ENCODE results near the gene CD68. TPM values are rescaled to one million over a fixed set of nuclear protein-coding genes. Genes with fewer than 3 reads are reported as not detected.

CD68 gene
- total RNA-seq, 6 experiments from 2014 or later: 46.6 to 71.7 (median 68.5) TPM

DNA sequence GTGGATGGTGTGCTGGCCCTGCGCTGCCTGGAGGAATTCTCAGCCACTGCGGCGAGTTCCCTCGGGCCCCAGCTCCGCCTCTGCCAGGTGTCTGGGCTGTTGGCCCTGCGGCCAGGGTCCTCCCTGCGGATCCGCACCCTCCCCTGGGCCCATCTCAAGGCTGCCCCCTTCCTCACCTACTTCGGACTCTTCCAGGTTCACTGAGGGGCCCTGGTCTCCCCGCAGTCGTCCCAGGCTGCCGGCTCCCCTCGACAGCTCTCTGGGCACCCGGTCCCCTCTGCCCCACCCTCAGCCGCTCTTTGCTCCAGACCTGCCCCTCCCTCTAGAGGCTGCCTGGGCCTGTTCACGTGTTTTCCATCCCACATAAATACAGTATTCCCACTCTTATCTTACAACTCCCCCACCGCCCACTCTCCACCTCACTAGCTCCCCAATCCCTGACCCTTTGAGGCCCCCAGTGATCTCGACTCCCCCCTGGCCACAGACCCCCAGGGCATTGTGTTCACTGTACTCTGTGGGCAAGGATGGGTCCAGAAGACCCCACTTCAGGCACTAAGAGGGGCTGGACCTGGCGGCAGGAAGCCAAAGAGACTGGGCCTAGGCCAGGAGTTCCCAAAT lies 22.2 kb upstream of the CD68 start:
- no peak for DNase-seq
- Mint-ChIP-seq H3K9me3 (no peaks in the 10 kb centered on the region), H3K27me3 (ENCODE audit: insufficient read depth) (peaks cover 8% of the 10 kb centered on the region), H3K4me3 (no peak overlapping the region), H3K4me1 (ENCODE audit: low read depth) (peaks cover 29% of the 10 kb centered on the region), H3K36me3 (ENCODE audit: low read depth) (peaks cover under 1% of the 10 kb centered on the region; the same call in 1 of the 2 replicates), H3K27ac (no peak overlapping the region; the same call in 1 of the 2 replicates)
- TF ChIP-seq, protein P1, sequence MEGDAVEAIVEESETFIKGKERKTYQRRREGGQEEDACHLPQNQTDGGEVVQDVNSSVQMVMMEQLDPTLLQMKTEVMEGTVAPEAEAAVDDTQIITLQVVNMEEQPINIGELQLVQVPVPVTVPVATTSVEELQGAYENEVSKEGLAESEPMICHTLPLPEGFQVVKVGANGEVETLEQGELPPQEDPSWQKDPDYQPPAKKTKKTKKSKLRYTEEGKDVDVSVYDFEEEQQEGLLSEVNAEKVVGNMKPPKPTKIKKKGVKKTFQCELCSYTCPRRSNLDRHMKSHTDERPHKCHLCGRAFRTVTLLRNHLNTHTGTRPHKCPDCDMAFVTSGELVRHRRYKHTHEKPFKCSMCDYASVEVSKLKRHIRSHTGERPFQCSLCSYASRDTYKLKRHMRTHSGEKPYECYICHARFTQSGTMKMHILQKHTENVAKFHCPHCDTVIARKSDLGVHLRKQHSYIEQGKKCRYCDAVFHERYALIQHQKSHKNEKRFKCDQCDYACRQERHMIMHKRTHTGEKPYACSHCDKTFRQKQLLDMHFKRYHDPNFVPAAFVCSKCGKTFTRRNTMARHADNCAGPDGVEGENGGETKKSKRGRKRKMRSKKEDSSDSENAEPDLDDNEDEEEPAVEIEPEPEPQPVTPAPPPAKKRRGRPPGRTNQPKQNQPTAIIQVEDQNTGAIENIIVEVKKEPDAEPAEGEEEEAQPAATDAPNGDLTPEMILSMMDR (IDR thresholded peaks at IDR 0.05): no peak

DNA sequence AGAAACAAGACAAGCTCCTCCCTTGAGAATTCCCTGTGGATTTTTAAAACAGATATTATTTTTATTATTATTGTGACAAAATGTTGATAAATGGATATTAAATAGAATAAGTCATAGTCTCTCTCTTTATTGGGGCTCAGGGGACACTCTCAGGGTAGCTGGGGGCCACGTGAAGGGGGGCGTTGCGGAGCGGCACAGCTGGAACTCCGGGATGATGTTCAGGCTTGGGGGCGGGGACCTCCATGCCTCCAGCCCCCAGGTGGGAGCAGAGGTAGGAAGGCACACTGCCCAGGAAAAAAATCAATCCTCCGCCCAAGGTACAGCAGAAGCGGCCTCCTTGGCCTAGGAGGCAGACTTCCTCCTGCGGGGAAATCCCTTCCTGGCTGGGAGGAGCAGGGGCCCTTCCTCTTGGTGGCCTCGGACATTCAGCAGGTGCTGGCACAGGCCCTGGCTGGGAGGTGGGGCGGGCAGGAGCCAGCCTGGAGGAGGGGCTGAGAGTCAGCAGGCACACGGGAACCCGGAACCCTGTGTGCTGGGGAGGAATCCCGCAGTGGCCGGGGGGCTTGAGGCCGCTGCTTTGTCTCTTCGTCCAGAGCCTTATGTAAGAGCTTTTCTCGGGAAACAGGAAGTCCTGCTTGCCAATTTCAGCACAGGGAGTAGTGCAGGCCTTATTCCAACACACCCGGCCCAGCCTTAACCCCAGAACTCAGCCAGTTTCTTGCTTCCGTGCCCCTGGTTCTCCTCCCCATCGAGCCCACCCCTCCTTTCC lies 21.5 kb upstream of the CD68 start:
- DNase-seq: no peak
- Mint-ChIP-seq H3K27me3 (ENCODE audit: insufficient read depth) (peaks cover 8% of the 10 kb centered on the region), H3K36me3 (ENCODE audit: low read depth) (peaks cover 8% of the 10 kb centered on the region), H3K9me3 (no peaks in the 10 kb centered on the region), H3K27ac (peak overlapping the region; percentile 83), H3K4me1 (ENCODE audit: low read depth) (peaks cover 35% of the 10 kb centered on the region), H3K4me3 (peak overlapping the region; percentile 62)
- TF ChIP-seq, protein P1 (IDR thresholded peaks at IDR 0.05): no peak

DNA sequence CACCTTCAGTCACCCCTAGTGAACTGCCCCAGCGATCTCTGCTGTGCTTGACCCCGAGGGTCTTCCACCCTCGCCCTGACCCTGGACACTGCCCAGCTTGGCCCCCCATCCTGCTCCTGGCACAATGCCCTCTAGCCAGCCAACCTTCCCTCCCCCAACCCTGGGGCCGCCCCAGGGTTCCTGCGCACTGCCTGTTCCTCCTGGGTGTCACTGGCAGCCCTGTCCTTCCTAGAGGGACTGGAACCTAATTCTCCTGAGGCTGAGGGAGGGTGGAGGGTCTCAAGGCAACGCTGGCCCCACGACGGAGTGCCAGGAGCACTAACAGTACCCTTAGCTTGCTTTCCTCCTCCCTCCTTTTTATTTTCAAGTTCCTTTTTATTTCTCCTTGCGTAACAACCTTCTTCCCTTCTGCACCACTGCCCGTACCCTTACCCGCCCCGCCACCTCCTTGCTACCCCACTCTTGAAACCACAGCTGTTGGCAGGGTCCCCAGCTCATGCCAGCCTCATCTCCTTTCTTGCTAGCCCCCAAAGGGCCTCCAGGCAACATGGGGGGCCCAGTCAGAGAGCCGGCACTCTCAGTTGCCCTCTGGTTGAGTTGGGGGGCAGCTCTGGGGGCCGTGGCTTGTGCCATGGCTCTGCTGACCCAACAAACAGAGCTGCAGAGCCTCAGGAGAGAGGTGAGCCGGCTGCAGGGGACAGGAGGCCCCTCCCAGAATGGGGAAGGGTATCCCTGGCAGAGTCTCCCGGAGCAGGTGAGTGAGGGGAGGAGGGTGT lies 20.7 kb upstream of the CD68 start, which contains the start of gene TNFSF13:
TNFSF13 (plus strand) TSS at position 207 of the 776 bp plus-strand sequence; CDS start at position 497, 290 bp downstream.
- H3K4me1 Mint-ChIP-seq (ENCODE audit: low read depth): peaks cover 36% of the 10 kb centered on the region
- no peaks in the 10 kb centered on the region for H3K9me3 Mint-ChIP-seq
- TF ChIP-seq, protein P1 (IDR thresholded peaks at IDR 0.05): no peak
- no peak for DNase-seq
- H3K36me3 Mint-ChIP-seq (ENCODE audit: low read depth): peaks cover 8% of the 10 kb centered on the region
- H3K4me3 Mint-ChIP-seq: peak within 1 kb of the TSS; percentile 62
- peak within 1 kb of the TSS; percentile 83 for H3K27ac Mint-ChIP-seq
- H3K27me3 Mint-ChIP-seq (ENCODE audit: insufficient read depth): peaks cover 8% of the 10 kb centered on the region

DNA sequence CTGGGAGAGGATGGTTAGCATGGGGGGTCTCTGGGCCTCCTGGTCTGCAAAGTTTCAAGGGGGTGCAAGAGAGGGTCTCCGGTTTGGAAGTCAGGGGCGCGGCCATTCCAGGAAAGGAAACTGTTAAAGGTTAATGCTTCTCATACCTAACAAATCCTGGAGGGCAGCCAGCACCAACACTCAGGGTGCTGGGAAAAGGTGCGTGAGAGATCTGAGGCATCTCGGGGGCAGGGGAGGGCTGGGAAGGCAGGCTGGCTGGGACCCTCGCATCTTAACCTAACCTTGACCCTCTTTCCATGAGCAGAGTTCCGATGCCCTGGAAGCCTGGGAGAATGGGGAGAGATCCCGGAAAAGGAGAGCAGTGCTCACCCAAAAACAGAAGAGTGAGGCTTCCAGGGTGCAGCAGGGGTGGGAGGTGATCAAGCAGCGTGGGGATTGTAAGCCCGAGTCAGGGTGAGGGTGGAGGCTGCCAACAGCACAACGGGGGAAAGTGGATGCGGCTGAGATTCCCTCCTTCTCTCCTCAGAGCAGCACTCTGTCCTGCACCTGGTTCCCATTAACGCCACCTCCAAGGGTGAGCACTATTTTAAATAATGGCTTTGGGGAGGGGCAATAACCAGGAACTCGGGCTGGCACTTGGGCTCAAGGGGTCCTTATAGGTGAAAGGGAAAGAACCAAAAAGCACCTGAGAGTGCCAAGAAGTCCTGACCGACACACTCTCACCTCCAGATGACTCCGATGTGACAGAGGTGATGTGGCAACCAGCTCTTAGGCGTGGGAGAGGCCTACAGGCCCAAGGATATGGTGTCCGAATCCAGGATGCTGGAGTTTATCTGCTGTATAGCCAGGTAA lies 19.9 kb upstream of the CD68 start:
- TF ChIP-seq, protein P1 (IDR thresholded peaks at IDR 0.05): no peak
- DNase-seq: no peak
- H3K36me3 Mint-ChIP-seq (ENCODE audit: low read depth): peaks cover 8% of the 10 kb centered on the region
- H3K4me3 Mint-ChIP-seq: no peak overlapping the region
- no peaks in the 10 kb centered on the region for H3K9me3 Mint-ChIP-seq
- peaks cover 41% of the 10 kb centered on the region for H3K4me1 Mint-ChIP-seq (ENCODE audit: low read depth)
- no peak overlapping the region; the same call in 1 of the 2 replicates for H3K27ac Mint-ChIP-seq
- H3K27me3 Mint-ChIP-seq (ENCODE audit: insufficient read depth): peaks cover 8% of the 10 kb centered on the region
